GM18520 (cell line): ENCODE measurements around the gene ALPG.
A peak's percentile ranks its signal among the peaks of the same experiment; 100 is the strongest.
"Not testable (repeated sequence)": the region's sequence is repeated elsewhere in the genome, so short reads cannot be mapped to it uniquely, and the experiment has no call there.

Experiments used
- ATAC-seq: cut with Tn5 transposase; IDR thresholded peaks from one replicate; pipeline ENCODE4 v1.9.1; 2021; ENCODE audit not compliant: unreplicated experiment

Gene ALPG

GRCh38 chr2:232438951-232439757 is 32.5 kb downstream of the ALPG start:
- ATAC-seq, result no peak

- no peak for ATAC-seq
These were observed 33.1 kb downstream of the ALPG start for GRCh38 chr2:232439758-232440135.

- peak; percentile 81 for ATAC-seq
These were observed 33.8 kb downstream of the ALPG start for GRCh38 chr2:232440220-232441018.

- ATAC-seq, result no peak
These were observed 34.6 kb downstream of the ALPG start for GRCh38 chr2:232441147-232441651.

- ATAC-seq, result not testable (repeated sequence)
These were observed 35.3 kb downstream of the ALPG start for GRCh38 chr2:232441922-232442321.

- ATAC-seq, result not testable (repeated sequence)
These were observed 35.8 kb downstream of the ALPG start for GRCh38 chr2:232442431-232442830.

- ATAC-seq, result not testable (repeated sequence)
These were observed 36.4 kb downstream of the ALPG start for GRCh38 chr2:232443047-232443446.

- not testable (repeated sequence) for ATAC-seq
These were observed 37.2 kb downstream of the ALPG start for GRCh38 chr2:232443669-232444408.

GRCh38 chr2:232444409-232445148 is 37.9 kb downstream of the ALPG start:
- ATAC-seq, result no peak

GRCh38 chr2:232445149-232445885 is 38.7 kb downstream of the ALPG start:
- ATAC-seq, result not testable (repeated sequence)

- not testable (repeated sequence) for ATAC-seq
These were observed 39.7 kb downstream of the ALPG start for GRCh38 chr2:232446266-232446777.

- ATAC-seq, result no peak
These were observed 40.5 kb downstream of the ALPG start for GRCh38 chr2:232447091-232447620.

GRCh38 chr2:232447638-232448303 is 41.1 kb downstream of the ALPG start:
- no peak for ATAC-seq

GRCh38 chr2:232448304-232448690 is 41.7 kb downstream of the ALPG start:
- ATAC-seq, result no peak

- ATAC-seq, result no peak
These were observed 43.3 kb downstream of the ALPG start for GRCh38 chr2:232449964-232450363.

- ATAC-seq, result not testable (repeated sequence)
These were observed 45.0 kb downstream of the ALPG start for GRCh38 chr2:232451645-232452044.

- ATAC-seq, result no peak
These were observed 48.0 kb downstream of the ALPG start for GRCh38 chr2:232454630-232455029.

GRCh38 chr2:232455426-232456255 is 49.0 kb downstream of the ALPG start, which contains the start of gene ALPI:
Gene ALPI, plus strand, starts transcription at chr2:232456153. Its CDS starts 47 bp downstream, at chr2:232456200.
- ATAC-seq, result no peak
